ENCODE data around the gene SIRT3. TPM values are rescaled to one million over a fixed set of nuclear protein-coding genes. Genes with fewer than 3 reads are reported as not detected.

Gene SIRT3
- total and polyA plus RNA-seq, 2 of the 4 experiments (the other 2 are of a cell fraction): 5.4 to 18.6 TPM

GRCh38 chr11:209275-210121 lies 26.6 kb downstream of the SIRT3 start:
- TSS peak; percentile 62 for BruUV-seq (replicated peaks)
- Histone ChIP-seq H3K36me3 (ENCODE audit: control insufficient read depth, insufficient read depth, low read length) (peaks cover 62% of the 10 kb centered on the region), H3K56ac (ENCODE audit: extremely low read depth, insufficient read depth, low read length) (peak overlapping the region; percentile 77), H2BK20ac (ENCODE audit: low read depth, low read length) (peak overlapping the region; percentile 53), H3K79me1 (ENCODE audit: low read depth in 1 of 2, low read length in 2 of 2) (peaks cover 41 to 85% of the 10 kb centered on the region in 2 experiments), H3K4me1 (ENCODE audit: control insufficient read depth, insufficient read depth, low read length) (peaks cover 25% of the 10 kb centered on the region), H2AK9ac (replicated peaks; ENCODE audit: low read depth, low read length, poor library complexity) (peak overlapping the region; percentile 99), H4K20me1 (ENCODE audit: insufficient read depth, low read length) (peaks cover 78% of the 10 kb centered on the region), H3K18ac (ENCODE audit: low read depth, low read length) (peak overlapping the region; percentile 36; the same call in 1 of the 2 replicates), H3K27me3 (ENCODE audit: control insufficient read depth, insufficient read depth, low read length) (no peaks in the 10 kb centered on the region), H2BK15ac (ENCODE audit: low read depth, low read length) (peak overlapping the region; percentile 87), H2BK120ac (ENCODE audit: low read depth, low read length) (peak overlapping the region; percentile 86), H3K9me1 (ENCODE audit: insufficient read depth, low read length) (peaks cover 22% of the 10 kb centered on the region), H3K9ac (ENCODE audit: low read depth, low read length) (peak overlapping the region; percentile 90), H2AFZ (replicated peaks; ENCODE audit: low read length, poor library complexity) (peak overlapping the region; percentile 77), H2AK5ac (ENCODE audit: low read depth, low read length) (peak overlapping the region; percentile 97), H3K9me3 (ENCODE audit: control insufficient read depth, insufficient read depth, low read length) (no peaks in the 10 kb centered on the region), H3K4me2 (ENCODE audit: low read depth, low read length) (peak overlapping the region; percentile 83), H3K4ac (ENCODE audit: low read depth, low read length) (peak overlapping the region; percentile 97), H4K91ac (ENCODE audit: insufficient read depth, low read depth, low read length) (peak overlapping the region; percentile 93), H2BK5ac (ENCODE audit: low read depth, low read length, poor library complexity, severe bottlenecking) (peak overlapping the region; percentile 91), H3K23ac (ENCODE audit: low read depth, low read length) (peak overlapping the region; percentile 80), H3K4me3 (ENCODE audit: insufficient read depth, low read depth, low read length) (peak overlapping the region; percentile 70), H4K8ac (ENCODE audit: low read depth in 2 of 2, low read length in 2 of 2) (peak overlapping the region; percentile 79 to 90), H3K27ac (ENCODE audit: insufficient read depth, low read length) (peak overlapping the region; percentile 82), H3K14ac (replicated peaks; ENCODE audit: low read depth, low read length) (peak overlapping the region; percentile 88), H4K5ac (ENCODE audit: low read depth, low read length) (peak overlapping the region; percentile 60)
- DNase-seq: no peak
- in situ Hi-C loops (cut with MboI; ENCODE audit: low sequenced_read_pairs): no loop called here
- ATAC-seq (ENCODE audit: low read depth): no peak
- dilution Hi-C loops (cut with HindIII; ENCODE audit: low sequenced_read_pairs, unreplicated experiment): no loop called here
- WGBS, 2 experiments (ENCODE audit: extremely low coverage in 2 of 2, insufficient read length in 1 of 2): 63% methylated on average over 23 of the region's 29 CpGs; no CpG with 5 or more reads in 1 of the 2 experiments
- CTCF ChIA-PET: no interaction called here
- no peak for TF ChIP-seq RCOR1 (IDR thresholded peaks at IDR 0.05; ENCODE audit: insufficient replicate concordance, low read length)
- TF ChIP-seq MAZ (IDR thresholded peaks at IDR 0.05; ENCODE audit: borderline replicate concordance, low read depth, low read length): 0 out of 2 replicates have a peak, but pooled peaks have one; percentile 24
- TF ChIP-seq POLR2A (IDR thresholded peaks at IDR 0.05; ENCODE audit: low read depth, low read length): no peak
- intact Hi-C loops (cut with micrococcal nuclease): loop anchor here (5.0 kb wide), 3 partner anchors 98 to 308 kb away; partner anchors contain the start of gene IFITM2
- POLR2A ChIA-PET (ENCODE audit: unreplicated experiment): no interaction called here

All from IMR-90 (cell line).